Spinal cord (tissue), 10 donors: Measurements from ENCODE around the gene SCNN1A. TPM values are rescaled to one million over a fixed set of nuclear protein-coding genes. Genes with fewer than 3 reads are reported as not detected.

Source experiments
- DNase-seq, 6 donors: peaks; one replicate each; pipeline versions ENCODE4 v3.0.0 to v3.0.0-alpha.2; 2013 to 2015; ENCODE audit warnings: low spot score in 6 of 6, low read depth in 4 of 6
- H3K27ac ChIP-seq: one replicate; pipeline ENCODE4 v1.5.1; 2013; ENCODE audit warnings: low read depth, low read length, control low read depth
- H3K27me3 ChIP-seq: one replicate; pipeline ENCODE4 v1.6.1; 2013; ENCODE audit warnings: low read length; ENCODE audit not compliant: control insufficient read depth, insufficient read depth
- H3K36me3 ChIP-seq: one replicate; pipeline ENCODE4 v1.6.1; 2013; ENCODE audit warnings: low read length; ENCODE audit not compliant: control insufficient read depth, insufficient read depth
- H3K4me1 ChIP-seq: one replicate; pipeline ENCODE4 v1.6.1; 2013; ENCODE audit warnings: low read length; ENCODE audit not compliant: control insufficient read depth, insufficient read depth
- H3K4me3 ChIP-seq: one replicate; pipeline ENCODE4 v1.5.1; 2013; ENCODE audit warnings: low read depth, low read length, control low read depth
- H3K9me3 ChIP-seq: one replicate; pipeline ENCODE4 v1.6.1; 2013; ENCODE audit warnings: low read length; ENCODE audit not compliant: control insufficient read depth, insufficient read depth
- WGBS: methylation state at CpG from one replicate; pipeline ENCODE4 v1.1.5; 2013; ENCODE audit warnings: missing lambda C conversion rate; ENCODE audit not compliant: insufficient coverage; 5-methylcytosine and 5-hydroxymethylcytosine counted together
- polyA plus RNA-seq, 2 donors: library from polyadenylated mRNA; unstranded; fragments of 120-200 nt; gene quantifications; one replicate each; pipeline ENCODE4 v1.2.1, GENCODE V29; 2013; ENCODE audit not compliant: insufficient read length in 2 of 2
- total RNA-seq, 2 donors: library from RNA; depleted of rRNA in 1 of 2; stranded (reverse); fragments of 120-200 nt in 1 of 2; fragments of >200 nt in 1 of 2; gene quantifications; one replicate each; pipeline versions ENCODE4 v1.2.3 to v1.2.4, GENCODE V29; 2013 to 2014
- donor health status: healthy.

SCNN1A gene
- total and polyA plus RNA-seq, 4 donors = 0.40 to 1.3 (median 0.73) TPM

DNA sequence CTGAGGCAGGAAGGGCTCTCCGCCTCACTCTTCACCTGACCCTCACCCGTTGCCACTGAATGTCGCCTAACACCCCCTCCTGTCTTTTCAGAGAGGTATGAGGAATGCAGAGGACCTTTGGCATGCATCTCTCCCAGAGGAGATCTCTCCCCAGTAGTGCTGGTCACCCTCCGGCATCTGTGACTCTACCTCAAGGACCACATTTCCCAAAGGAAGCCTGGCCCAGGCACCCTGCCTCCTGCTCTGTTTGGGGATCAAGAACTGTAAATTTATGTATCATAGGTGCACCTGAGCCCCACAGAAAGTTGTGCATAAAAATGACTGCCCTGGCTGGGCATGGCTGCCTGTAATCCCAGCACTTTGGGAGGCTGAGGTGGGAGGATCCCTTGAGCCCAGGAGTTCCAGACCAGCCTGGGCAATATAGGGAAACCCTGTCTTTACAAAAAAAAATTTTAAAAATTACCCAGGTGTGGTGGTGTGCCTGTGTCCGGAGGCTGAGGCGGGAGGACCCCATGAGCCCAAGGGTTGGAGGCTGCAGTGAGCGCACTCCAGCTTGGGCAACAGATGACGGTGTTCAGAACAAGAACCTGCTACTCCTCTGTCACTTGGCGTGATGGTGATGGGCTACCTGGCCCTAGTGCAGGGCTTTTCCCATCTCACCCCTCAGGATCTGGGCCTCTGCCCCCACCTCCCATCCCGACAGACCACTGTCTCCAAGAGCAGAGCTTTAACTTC is 47.2 kb downstream of the SCNN1A start:
- WGBS = 97% methylated on average over 6 of the region's 10 CpGs
- peaks cover 43% of the 10 kb centered on the region for H3K36me3 ChIP-seq
- DNase-seq = no peak
- H3K27ac ChIP-seq = no peak overlapping the region
- no peaks in the 10 kb centered on the region for H3K27me3 ChIP-seq
- no peaks in the 10 kb centered on the region for H3K9me3 ChIP-seq
- peaks cover 31% of the 10 kb centered on the region for H3K4me1 ChIP-seq
- H3K4me3 ChIP-seq = no peak overlapping the region

DNA sequence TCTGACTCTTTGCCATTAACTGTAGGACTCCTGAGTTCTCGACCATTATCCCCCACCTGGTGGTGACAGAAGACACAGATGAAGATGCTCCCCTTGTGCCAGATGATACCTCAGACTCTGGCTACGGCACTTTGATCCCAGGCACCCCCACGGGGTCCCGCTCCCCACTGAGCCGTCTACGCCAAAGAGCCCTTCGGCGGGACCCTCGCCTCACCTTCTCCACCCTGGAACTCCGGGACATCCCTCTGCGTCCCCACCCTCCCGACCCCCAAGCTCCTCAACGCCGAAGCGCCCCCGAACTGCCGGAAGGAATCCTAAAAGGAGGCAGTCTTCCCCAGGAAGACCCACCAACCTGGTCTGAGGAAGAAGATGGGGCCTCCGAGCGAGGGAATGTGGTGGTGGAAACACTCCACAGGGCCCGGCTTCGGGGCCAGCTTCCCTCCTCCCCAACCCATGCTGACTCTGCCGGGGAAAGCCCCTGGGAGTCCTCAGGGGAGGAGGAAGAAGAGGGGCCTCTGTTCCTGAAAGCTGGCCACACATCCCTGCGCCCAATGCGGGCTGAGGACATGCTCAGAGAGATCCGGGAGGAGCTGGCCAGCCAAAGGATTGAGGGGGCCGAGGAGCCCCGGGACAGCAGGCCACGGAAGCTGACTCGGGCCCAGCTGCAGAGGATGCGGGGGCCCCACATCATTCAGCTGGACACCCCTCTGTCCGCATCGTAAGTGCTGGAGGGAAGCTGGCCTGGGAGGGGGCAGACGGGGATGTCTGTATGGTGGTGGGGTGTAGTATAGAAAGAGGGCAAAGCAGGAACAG is 47.9 kb downstream of the SCNN1A start:
- DNase-seq = no peak
- Histone ChIP-seq H3K36me3 (peaks cover 38% of the 10 kb centered on the region), H3K4me1 (peaks cover 37% of the 10 kb centered on the region), H3K27me3 (no peaks in the 10 kb centered on the region), H3K4me3 (no peak overlapping the region), H3K27ac (no peak overlapping the region), H3K9me3 (no peaks in the 10 kb centered on the region)
- 83% methylated on average over 21 of the region's 33 CpGs for WGBS

DNA sequence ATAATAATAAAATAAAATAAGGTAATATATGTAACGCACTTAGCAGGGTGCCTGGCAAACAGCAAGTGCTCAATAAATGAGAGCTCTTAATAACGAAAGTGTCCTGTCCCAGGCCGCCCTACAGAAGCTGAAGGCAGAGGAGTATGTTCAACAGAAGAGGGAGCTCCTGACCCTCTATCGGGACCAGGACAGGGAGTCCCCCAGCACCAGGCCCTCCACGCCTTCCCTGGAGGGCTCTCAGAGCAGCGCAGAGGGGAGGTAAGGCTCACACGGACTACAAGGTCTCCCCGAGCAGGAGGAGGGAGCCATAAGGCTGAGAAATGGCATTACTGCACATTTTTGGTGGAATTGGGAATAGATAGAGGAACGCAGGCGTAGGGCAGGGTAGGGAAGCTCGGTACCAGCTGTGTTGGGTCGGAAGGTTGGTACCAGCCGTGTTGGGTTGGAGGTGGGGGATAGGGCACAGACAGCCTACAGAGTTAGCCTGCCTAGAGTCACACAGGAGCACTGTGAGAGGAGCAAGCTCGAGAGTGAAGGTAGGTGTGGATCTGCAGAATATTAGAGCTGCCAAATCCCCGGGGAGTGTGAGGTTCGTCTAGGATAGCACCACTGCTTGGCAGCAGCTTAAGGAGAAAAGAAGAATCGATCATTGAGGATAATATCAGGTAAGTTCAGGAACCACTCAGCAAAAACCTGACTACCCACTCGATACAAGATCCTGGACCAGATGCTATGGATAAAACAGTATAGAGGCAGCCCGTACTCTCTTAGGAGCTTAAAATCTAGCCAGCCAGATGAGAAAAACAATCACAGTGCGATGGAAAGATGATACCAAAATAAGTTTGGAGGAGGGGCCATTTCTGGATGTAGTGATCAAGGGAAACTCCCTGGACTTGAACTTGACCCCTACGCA is 48.8 kb downstream of the SCNN1A start:
- 69% methylated on average over 17 of the region's 21 CpGs for WGBS
- Histone ChIP-seq H3K4me3 (no peak overlapping the region), H3K27ac (no peak overlapping the region), H3K4me1 (peaks cover 45% of the 10 kb centered on the region), H3K9me3 (no peaks in the 10 kb centered on the region), H3K36me3 (peaks cover 33% of the 10 kb centered on the region), H3K27me3 (no peaks in the 10 kb centered on the region)
- DNase-seq = peak in 2 of 6 donors; percentile 39 to 65

DNA sequence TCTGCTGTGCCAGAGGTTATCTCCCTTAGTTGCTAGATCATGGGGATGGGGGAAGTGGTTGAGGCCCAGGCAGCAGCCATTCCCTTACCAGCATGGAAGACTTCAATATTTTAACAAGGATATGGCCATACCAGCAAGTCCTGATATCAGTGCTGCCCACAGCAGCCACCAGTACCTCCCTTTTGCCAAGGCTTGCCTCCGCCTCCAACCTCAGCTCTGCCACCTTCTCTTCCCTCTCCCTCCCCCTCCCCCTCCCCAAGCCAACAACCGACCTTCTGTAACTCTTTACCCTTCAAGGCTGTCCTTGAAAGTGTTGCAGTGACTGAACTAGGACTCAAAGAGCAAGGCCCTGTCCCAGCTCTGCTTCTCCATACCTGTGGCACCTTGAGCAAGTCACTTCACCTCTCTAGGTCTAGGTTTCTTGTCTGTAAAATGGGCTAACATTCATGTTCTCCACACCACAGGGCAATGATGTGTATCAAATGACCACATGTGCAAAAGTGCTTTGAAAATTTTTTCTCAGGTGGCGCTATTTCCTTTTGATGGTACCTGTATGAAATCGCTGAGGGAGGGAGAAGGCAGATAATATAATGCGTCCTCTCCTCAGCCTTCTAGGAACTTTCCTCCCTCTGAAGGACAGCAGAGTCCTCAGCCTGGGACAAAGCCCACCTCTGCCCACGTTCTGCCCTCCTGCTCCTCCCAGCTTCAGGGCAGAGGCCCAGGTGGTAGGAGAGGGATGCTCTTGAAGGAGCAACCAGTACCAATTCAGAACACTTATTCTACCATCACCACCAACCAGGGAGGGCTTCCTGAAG is 50.2 kb downstream of the SCNN1A start:
- DNase-seq = no peak
- H3K4me3 ChIP-seq = no peak overlapping the region

DNA sequence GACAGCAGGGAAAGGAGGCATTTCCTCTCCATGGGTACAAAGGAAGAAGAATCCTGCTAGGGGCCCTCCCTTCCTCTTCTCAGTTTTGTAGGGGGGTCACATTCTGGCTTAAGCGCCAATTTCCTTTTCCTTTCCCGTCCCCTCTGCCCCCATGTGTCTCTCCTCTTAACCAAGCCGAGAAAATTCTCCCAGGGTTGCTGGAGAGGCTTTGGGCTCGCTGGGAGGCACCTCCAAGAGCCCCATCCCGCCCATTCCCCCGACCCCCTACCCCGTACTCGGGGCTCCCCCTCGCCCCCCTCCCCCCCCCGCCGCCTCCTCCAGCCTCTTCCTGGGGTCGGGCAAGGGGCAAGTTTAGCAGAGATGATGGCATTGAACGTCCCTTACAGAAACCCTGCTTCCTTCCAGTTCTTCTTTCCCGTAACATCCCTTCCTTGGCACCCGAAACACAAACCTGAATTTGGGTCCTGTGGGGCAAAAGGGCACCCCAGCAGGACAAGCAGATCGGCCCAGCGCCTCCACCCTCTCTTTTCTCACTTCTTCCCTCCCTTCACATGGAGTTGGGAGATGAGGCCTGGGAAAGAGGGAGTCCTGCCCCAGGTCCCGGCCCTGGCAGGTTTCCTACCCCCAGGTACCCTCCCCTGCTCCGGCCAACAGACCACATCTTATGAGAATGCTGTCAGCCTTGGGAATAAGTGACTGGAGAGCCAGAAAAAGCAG is 51.2 kb downstream of the SCNN1A start:
- Histone ChIP-seq H3K4me1 (peaks cover 43% of the 10 kb centered on the region), H3K27ac (peak overlapping the region; percentile 88), H3K9me3 (no peaks in the 10 kb centered on the region)

More for the DNA sequence above, 50.2 kb downstream of the SCNN1A start:
- Histone ChIP-seq H3K36me3 (peaks cover 28% of the 10 kb centered on the region), H3K27ac (no peak overlapping the region), H3K4me1 (peaks cover 46% of the 10 kb centered on the region), H3K9me3 (no peaks in the 10 kb centered on the region), H3K27me3 (no peaks in the 10 kb centered on the region)
- WGBS = 37% methylated on average over 2 of the region's 6 CpGs

DNA sequence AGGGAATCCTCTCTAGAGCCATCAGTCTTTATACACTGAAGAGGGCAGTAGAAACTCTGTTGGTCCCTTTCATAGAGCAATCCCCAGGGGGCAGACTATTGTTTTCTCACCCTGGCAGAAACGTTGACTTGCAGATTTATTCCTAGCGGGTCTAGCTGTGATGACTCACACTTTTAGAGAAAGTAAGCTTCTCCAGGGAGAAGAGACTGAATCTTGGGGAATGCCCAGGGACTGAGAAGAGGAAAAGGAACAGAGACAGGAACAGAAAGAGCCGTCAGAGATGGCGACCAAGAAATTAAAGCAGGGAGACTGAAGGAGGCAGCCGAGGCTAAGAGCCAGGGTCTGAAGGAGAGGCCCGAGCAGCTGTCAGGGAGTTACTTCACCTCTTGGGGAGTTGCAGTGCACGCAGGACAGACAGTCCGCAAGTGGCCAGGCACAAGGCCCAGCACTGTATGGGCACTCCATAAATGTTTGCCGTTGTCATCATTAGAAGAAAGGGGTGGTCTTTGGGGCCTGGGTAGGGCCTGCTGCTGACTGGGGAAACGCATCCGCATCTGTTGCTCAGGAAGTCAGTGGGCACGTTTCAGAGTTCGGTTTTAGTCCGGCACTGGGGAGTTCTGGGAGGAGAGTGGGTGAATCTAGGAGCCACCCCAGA is 51.9 kb downstream of the SCNN1A start:
- H3K27ac ChIP-seq = peak overlapping the region; percentile 88
- H3K9me3 ChIP-seq = no peaks in the 10 kb centered on the region
- H3K4me3 ChIP-seq = no peak overlapping the region
- WGBS = 18% methylated on average over 14 of the region's 14 CpGs
- peaks cover 13% of the 10 kb centered on the region for H3K36me3 ChIP-seq
- H3K27me3 ChIP-seq = no peaks in the 10 kb centered on the region
- peaks cover 39% of the 10 kb centered on the region for H3K4me1 ChIP-seq
- peak in 3 of 6 donors; percentile 68 to 87 (median 69) for DNase-seq

More for the DNA sequence above, 51.2 kb downstream of the SCNN1A start:
- Histone ChIP-seq H3K27me3 (no peaks in the 10 kb centered on the region), H3K4me3 (no peak overlapping the region), H3K36me3 (peaks cover 20% of the 10 kb centered on the region)
- 50% methylated on average over 2 of the region's 19 CpGs for WGBS
- DNase-seq = no peak

DNA sequence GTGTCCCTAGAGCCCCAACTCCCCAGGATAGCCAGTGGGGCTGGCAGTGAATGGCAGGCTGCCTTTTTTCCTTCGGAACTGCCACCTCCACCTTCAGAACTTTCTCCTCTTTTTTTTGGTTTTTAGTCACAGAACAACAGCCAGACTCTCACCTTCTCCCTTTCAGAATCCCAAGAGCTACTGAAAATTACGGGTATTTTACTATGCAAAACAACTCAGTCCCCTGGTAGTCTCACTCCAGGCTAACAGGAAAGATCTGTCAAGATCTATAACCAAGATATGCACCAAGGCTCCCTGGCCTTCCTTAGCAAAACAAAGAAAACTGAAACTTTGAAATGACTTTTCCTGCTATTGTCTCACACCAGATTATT is 52.4 kb downstream of the SCNN1A start:
- WGBS = 10% methylated on average over 1 of the region's 2 CpGs
- Histone ChIP-seq H3K36me3 (peaks cover 8% of the 10 kb centered on the region), H3K27ac (peak overlapping the region; percentile 88), H3K9me3 (no peaks in the 10 kb centered on the region), H3K4me3 (no peak overlapping the region), H3K27me3 (no peaks in the 10 kb centered on the region), H3K4me1 (peaks cover 39% of the 10 kb centered on the region)
- no peak for DNase-seq

DNA sequence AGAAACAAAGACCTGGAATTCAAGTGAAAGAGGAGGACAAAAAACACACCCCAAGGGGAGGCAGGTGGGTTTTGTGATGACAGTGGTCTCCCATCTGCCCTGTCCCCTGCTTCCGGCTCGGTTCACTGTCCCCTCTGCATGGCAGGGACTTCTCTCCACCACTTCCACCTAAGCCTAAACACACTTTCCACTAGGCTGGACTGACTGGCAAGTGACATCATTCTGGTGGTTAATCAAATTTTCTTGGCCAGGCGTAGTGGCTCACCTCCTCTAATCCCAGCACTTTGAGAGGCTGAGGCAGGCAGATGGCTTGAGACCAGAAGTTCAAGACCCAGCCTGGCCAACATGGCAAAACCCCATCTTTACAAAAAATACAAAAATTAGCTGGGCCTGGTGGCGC is 53.0 kb downstream of the SCNN1A start:
- Histone ChIP-seq H3K27ac (peak overlapping the region; percentile 8), H3K36me3 (peaks cover 2% of the 10 kb centered on the region), H3K4me1 (peaks cover 39% of the 10 kb centered on the region), H3K4me3 (no peak overlapping the region), H3K9me3 (no peaks in the 10 kb centered on the region), H3K27me3 (no peaks in the 10 kb centered on the region)
- no peak for DNase-seq
- WGBS = 82% methylated on average over 3 of the region's 4 CpGs
